ENCODE measurements around the gene ONECUT3.

Gene ONECUT3

GRCh38 chr19:1825909-1826556 is 72.7 kb downstream of the ONECUT3 start:
- no peak overlapping the region for H3K27ac ChIP-seq
- no peak for DNase-seq (ENCODE audit: low read depth, low spot score)

GRCh38 chr19:1826557-1827521 is 73.5 kb downstream of the ONECUT3 start:
- H3K27ac ChIP-seq: no peak overlapping the region
- no peak for DNase-seq (ENCODE audit: low read depth, low spot score)

DNA sequence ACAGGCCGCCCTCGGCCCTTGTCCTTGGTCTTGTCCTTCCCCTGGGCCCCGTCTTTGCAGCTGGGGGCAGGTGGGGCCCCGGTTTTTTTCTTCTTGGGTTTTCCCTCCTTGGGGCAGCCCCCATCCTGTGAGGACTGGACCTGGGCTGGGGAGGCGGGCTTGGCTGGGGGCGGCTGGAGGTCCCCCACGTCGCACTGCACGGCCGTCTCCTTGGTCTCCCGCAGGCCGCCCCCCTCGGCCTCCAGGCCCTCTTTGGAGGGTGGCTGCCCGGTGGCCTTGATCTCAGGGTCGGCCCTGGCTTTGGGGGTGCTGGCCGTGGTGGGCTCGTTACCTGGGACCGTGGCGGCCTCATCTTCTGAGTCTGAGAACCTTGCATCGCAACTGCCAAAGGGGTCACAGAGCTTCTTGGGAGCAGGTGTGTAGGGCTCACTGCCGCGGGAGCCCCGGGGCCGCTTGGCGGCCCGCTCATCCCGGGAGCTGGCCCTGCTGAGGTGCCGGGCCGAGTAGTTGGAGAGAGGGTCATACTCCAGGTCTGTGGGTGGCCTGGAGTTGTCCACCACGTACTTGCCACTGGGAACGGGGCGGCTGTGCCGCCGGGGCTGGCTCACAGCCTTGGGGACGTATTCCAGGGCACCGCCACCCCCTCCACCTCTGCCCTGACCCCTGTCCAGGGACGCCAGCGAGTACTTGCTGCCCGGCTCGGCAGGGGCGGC is 74.4 kb downstream of the ONECUT3 start:
- no peak overlapping the region for H3K27ac ChIP-seq
- no peak for DNase-seq (ENCODE audit: low read depth, low spot score)

DNA sequence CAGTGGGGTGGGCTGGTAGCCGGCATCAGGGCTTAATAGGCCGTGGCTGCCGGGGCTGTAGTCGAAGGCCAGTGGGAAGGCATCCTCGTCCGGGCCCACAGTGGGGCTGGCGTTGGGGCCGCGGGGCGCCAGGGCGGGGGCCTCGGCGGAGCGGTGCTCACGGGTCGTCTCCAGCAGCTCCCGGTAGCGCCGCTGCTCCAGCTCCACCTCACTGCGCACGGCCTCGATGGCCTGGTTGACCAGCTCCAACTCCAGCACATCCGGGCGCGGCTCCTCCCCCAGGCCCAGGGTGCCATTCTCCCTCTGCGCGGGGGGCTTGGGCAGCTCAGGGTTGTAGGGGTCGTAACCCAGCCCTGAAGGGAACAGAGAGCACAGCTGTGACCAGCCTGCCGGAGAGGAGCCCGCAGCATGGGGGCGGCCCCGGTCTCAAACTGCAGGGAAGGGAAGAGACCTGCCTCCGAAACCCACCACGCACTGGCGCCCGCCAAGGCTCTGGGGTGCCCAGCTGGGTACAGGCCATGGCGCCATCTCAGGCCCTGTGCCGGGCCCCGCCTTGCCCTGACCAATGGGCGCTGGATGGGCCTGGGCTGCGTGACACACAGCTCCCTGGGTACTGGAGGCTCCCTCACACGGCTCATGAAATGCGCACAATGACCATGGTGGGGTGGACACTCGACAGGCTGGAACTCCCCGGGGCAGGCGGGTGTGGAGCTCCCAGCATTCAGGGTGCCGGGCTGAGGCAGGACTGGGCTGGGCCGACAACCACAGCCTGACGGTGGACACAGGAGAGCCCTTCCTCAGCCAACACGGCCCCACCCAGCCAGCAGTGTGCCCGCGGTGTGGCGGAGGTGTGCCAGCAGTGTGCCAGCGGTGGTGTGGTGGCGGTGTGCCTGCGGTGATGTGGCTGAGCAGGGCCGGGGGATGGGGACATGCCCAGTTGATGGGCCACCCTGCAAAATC is 75.3 kb downstream of the ONECUT3 start:
- no peak for DNase-seq (ENCODE audit: low read depth, low spot score)
- no peak overlapping the region for H3K27ac ChIP-seq

- no peak for DNase-seq (ENCODE audit: low read depth, low spot score)
- no peak overlapping the region for H3K27ac ChIP-seq
These were observed 76.7 kb downstream of the ONECUT3 start for GRCh38 chr19:1829958-1830357.

DNA sequence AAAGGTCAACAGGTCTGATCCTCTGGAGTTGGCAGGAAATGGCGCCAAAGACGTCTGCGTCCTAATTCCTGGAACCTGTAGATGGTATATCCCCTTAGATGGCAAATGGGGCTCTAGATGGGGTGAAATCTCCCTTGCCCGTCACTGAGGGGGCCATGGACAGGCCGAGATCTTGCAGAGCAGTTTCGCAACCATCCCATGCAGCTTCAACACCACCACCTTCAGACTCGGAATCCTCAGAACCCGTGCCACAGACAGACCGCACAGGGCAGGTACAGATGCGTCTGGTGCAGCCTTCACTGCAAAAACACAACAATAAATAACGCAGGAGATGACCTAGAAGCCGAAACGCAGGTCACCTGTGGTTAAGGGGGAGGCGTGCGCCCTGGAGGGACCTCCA is 77.3 kb downstream of the ONECUT3 start:
- H3K27ac ChIP-seq: no peak overlapping the region

More for the DNA sequence above, 77.3 kb downstream of the ONECUT3 start:
- no peak for DNase-seq (ENCODE audit: low read depth, low spot score)

Measured in epithelial cell of prostate (primary cell).